ENCODE data around the gene HEPACAM. TPM values are rescaled to one million over a fixed set of nuclear protein-coding genes. Genes with fewer than 3 reads are reported as not detected.

Gene HEPACAM
- total RNA-seq, 2 donors from 2014 or later, result 0.08 to 0.12 TPM

DNA sequence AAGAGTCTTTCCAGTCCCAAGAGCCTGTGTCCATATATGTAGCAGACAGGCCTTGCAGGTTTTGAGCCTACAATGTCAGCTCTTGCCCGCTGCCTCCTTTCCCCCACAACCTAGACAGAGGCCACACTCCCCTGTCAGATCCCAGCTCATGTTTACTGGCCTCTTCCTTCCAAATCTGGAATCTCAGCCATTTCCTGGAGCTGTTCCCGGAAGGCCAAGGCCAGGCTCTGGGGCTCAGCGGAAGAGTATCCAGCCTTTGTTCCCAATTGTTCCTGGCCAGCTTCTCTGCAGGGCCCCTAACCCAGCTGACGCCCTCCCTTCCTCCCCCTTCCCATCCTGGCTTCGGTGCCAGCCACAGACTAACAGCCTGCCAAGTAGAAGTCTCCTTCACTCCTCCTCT lies 37.1 kb downstream of the HEPACAM start:
- Histone ChIP-seq H3K27ac (no peak overlapping the region), H3K9me3 (no peaks in the 10 kb centered on the region), H3K27me3 (no peaks in the 10 kb centered on the region), H3K4me1 (no peaks in the 10 kb centered on the region), H3K4me3 (no peak overlapping the region), H3K36me3 (no peaks in the 10 kb centered on the region), H3K9ac (ENCODE audit: low read depth in 2 of 2, low read length in 2 of 2) (no peak overlapping the region)
- intact Hi-C loops (cut with DNase I), result no loop called here
- TF ChIP-seq, protein P1, sequence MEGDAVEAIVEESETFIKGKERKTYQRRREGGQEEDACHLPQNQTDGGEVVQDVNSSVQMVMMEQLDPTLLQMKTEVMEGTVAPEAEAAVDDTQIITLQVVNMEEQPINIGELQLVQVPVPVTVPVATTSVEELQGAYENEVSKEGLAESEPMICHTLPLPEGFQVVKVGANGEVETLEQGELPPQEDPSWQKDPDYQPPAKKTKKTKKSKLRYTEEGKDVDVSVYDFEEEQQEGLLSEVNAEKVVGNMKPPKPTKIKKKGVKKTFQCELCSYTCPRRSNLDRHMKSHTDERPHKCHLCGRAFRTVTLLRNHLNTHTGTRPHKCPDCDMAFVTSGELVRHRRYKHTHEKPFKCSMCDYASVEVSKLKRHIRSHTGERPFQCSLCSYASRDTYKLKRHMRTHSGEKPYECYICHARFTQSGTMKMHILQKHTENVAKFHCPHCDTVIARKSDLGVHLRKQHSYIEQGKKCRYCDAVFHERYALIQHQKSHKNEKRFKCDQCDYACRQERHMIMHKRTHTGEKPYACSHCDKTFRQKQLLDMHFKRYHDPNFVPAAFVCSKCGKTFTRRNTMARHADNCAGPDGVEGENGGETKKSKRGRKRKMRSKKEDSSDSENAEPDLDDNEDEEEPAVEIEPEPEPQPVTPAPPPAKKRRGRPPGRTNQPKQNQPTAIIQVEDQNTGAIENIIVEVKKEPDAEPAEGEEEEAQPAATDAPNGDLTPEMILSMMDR (IDR thresholded peaks at IDR 0.05), result no peak
- no peak for DNase-seq

DNA sequence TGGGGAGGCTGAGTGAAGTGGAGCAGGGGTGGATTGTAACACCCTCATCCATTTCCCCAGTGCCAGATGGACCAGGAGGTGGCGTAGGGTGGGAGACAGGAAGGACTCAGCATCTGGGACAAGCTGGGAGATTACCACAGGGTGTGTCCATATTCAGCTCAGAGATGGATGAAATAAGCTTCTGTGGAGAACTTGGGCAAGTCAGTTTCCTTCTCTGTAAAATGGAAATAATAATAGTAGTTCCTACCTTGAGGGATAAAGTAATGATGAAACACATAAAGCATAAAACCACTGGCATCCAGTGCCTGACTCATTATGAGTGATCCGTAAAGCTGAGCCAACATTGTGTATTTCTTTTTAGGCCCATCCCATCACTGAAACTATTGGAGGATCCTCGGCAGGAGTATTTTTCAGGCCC lies 37.6 kb downstream of the HEPACAM start:
- DNase-seq, result no peak

DNA sequence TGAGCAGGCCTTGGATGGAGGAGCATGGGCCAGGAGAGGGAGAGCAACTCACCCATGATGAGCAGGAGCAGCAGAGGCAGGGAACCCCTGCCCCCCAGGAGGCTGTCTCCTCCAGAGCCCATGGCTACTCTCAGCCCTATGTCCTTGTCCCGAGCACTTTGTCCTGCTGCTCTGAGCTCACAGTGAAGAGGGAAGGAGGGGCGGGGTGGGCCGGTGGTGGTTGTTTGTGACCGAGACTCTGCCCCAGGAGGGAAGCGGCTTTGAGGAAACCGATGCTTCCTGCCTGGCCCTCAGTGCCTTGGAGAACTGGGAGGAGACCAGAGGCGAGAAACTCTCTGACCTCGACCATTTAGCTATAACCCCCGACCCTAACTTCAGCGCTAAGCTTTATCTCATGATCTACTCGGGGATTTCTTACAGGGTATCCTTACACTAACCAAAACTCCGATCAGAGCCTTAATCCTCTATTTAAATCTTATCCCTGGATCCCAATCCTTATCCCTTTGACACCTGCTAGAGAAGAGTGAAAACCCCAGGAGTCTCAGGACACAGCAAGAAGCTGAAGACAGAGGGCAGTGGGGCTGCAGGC lies 38.1 kb downstream of the HEPACAM start, which contains the start of gene ROBO4:
Gene ROBO4 (minus strand): TSS at position 192 of the 589 bp plus-strand sequence. CDS start 70 bp downstream, at position 122.
- intact Hi-C loops (cut with DNase I), result no loop called here
- H3K27me3 ChIP-seq, result no peaks in the 10 kb centered on the region
- H3K27ac ChIP-seq, result peak within 1 kb of the TSS; percentile 12
- H3K9me3 ChIP-seq, result no peaks in the 10 kb centered on the region
- no peak for DNase-seq
- peak within 1 kb of the TSS in 1 of 2 donors; percentile 18 for H3K9ac ChIP-seq (ENCODE audit: low read depth in 2 of 2, low read length in 2 of 2)
- H3K4me1 ChIP-seq, result no peaks in the 10 kb centered on the region
- no peaks in the 10 kb centered on the region for H3K36me3 ChIP-seq
- no peak within 1 kb of the TSS for H3K4me3 ChIP-seq
- TF ChIP-seq, protein P1 (IDR thresholded peaks at IDR 0.05), result no peak

More for the DNA sequence above, 37.6 kb downstream of the HEPACAM start:
- H3K9ac ChIP-seq (ENCODE audit: low read depth in 2 of 2, low read length in 2 of 2), result no peak overlapping the region
- intact Hi-C loops (cut with DNase I), result no loop called here
- no peak overlapping the region for H3K4me3 ChIP-seq
- H3K27me3 ChIP-seq, result no peaks in the 10 kb centered on the region
- H3K9me3 ChIP-seq, result no peaks in the 10 kb centered on the region
- no peak overlapping the region for H3K27ac ChIP-seq
- H3K36me3 ChIP-seq, result no peaks in the 10 kb centered on the region
- TF ChIP-seq, protein P1 (IDR thresholded peaks at IDR 0.05), result no peak
- no peaks in the 10 kb centered on the region for H3K4me1 ChIP-seq

DNA sequence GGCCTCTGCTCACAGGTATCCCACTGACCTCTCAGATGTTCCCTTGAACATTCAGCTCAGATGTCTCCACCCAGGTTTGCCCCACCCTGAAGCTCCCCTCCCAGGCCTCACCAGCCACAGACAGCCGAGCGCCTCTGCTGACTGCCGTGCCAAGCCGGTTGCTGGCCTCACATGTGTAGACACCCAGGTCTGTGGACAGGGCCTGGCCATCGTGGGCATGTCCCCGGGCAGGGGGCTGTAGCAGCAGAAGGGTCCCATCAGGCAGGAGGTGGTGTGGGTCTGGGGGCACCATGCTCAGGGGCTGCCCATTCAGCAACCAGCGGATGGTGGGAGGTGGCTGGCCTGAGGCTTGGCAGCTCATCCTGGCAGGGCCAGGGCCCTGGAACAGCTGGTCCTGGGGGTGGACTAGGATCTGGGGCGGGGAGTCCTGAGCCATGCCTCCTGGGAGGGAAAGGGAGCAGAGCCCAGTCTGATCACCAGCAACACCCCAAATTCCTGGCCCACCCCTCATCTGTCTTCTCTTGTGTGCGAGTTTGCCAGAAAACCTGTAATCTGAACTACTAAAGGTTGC lies 38.9 kb downstream of the HEPACAM start:
- TF ChIP-seq, protein P1 (IDR thresholded peaks at IDR 0.05), result no peak

DNA sequence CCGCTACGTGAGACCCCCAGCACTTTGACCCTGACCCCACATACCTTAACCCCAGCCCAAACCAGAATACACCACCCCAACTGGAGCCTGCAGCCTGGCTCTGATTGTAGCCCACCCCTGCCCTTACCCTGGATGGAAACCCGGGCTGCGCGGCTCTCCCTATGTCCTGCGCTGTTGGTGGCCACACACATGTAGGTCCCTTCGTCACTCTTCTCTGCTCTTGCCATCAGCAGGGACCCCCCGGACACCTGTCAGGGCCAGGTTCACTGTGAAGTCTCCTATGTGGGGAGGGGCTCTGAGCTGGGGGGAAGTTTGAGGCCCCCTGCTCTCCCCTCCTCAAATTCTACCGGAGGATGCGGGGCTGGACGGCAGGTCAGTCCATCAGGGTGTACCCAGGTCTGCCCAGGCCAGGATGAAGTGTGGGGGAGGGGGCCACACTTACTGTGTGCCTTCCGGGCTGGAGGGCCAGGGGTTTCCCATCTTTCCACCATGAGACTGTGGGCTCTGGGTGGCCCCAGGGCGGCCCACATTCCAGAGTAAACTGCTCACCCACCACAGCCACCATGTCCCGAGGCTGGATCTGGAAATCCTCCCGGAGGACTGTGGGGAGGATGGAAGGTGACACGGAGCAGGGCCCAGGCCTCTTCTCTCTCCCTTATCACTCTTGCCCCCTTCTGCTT lies 39.6 kb downstream of the HEPACAM start:
- Histone ChIP-seq H3K4me3 (no peak overlapping the region), H3K27ac (peak overlapping the region; percentile 12), H3K4me1 (no peaks in the 10 kb centered on the region), H3K9ac (ENCODE audit: low read depth in 2 of 2, low read length in 2 of 2) (no peak overlapping the region), H3K9me3 (no peaks in the 10 kb centered on the region), H3K27me3 (no peaks in the 10 kb centered on the region), H3K36me3 (no peaks in the 10 kb centered on the region)
- no peak for DNase-seq
- intact Hi-C loops (cut with DNase I), result no loop called here
- TF ChIP-seq, protein P1 (IDR thresholded peaks at IDR 0.05), result no peak

More for the DNA sequence above, 38.9 kb downstream of the HEPACAM start:
- Histone ChIP-seq H3K27ac (peak overlapping the region; percentile 12), H3K9me3 (no peaks in the 10 kb centered on the region), H3K4me1 (no peaks in the 10 kb centered on the region), H3K36me3 (no peaks in the 10 kb centered on the region), H3K4me3 (no peak overlapping the region), H3K27me3 (no peaks in the 10 kb centered on the region), H3K9ac (ENCODE audit: low read depth in 2 of 2, low read length in 2 of 2) (peak overlapping the region in 1 of 2 donors; percentile 18)
- intact Hi-C loops (cut with DNase I), result no loop called here
- peak; percentile 15 for DNase-seq
